H7 (cell line): ENCODE results near the gene KATNB1. TPM values are rescaled to one million over a fixed set of nuclear protein-coding genes. Genes with fewer than 3 reads are reported as not detected.
"Not testable (repeated sequence)": the region's sequence is repeated elsewhere in the genome, so short reads cannot be mapped to it uniquely, and the experiment has no call there.

ENCODE experiments used
- DNase-seq: peaks from one replicate; pipeline ENCODE4 v3.0.0; 2012
- H3K27me3 ChIP-seq: 2 replicates; pipeline ENCODE4 v1.6.0; 2011; ENCODE audit warnings: mild to moderate bottlenecking, low read length; ENCODE audit not compliant: control insufficient read depth, insufficient read depth
- H3K36me3 ChIP-seq: replicated peaks from 2 replicates; pipeline ENCODE4 v1.5.1; 2011; ENCODE audit warnings: low read length; ENCODE audit not compliant: control insufficient read depth, insufficient read depth
- H3K4me3 ChIP-seq: 2 replicates; pipeline ENCODE4 v1.5.1; 2011; ENCODE audit warnings: low read depth, mild to moderate bottlenecking, control low read depth, low read length, moderate library complexity; ENCODE audit not compliant: insufficient read depth
- total RNA-seq: library from RNA; depleted of rRNA; stranded (reverse); fragments of >200 nt; shearing (Covaris generic); gene quantifications from 2 replicates; pipeline ENCODE4 v1.2.3, GENCODE V29; 2014

The KATNB1 gene
- total RNA-seq, 1 experiment from 2014 or later, result 80.6 TPM

GRCh38 chr16:57741660-57742191, 6.2 kb downstream of the KATNB1 start:
- Histone ChIP-seq H3K36me3 (no peaks in the 10 kb centered on the region; the same call in none of the 2 replicates), H3K4me3 (no peak overlapping the region), H3K27me3 (no peaks in the 10 kb centered on the region)
- DNase-seq, result no peak

- DNase-seq, result no peak
- no peaks in the 10 kb centered on the region for H3K27me3 ChIP-seq
- no peaks in the 10 kb centered on the region; the same call in none of the 2 replicates for H3K36me3 ChIP-seq
- no peak overlapping the region for H3K4me3 ChIP-seq
These were observed 7.0 kb downstream of the KATNB1 start for GRCh38 chr16:57742543-57742942.

- Histone ChIP-seq H3K4me3 (no peak overlapping the region), H3K27me3 (no peaks in the 10 kb centered on the region), H3K36me3 (no peaks in the 10 kb centered on the region; the same call in none of the 2 replicates)
- DNase-seq, result no peak
These were observed 7.9 kb downstream of the KATNB1 start for GRCh38 chr16:57743458-57743857.

- Histone ChIP-seq H3K36me3 (no peaks in the 10 kb centered on the region; the same call in none of the 2 replicates), H3K4me3 (no peak overlapping the region), H3K27me3 (no peaks in the 10 kb centered on the region)
- DNase-seq, result no peak
These were observed 8.5 kb downstream of the KATNB1 start for GRCh38 chr16:57743886-57744641.

- peaks cover 2% of the 10 kb centered on the region for H3K36me3 ChIP-seq
These were observed 9.0 kb downstream of the KATNB1 start for GRCh38 chr16:57744642-57744903.

DNA sequence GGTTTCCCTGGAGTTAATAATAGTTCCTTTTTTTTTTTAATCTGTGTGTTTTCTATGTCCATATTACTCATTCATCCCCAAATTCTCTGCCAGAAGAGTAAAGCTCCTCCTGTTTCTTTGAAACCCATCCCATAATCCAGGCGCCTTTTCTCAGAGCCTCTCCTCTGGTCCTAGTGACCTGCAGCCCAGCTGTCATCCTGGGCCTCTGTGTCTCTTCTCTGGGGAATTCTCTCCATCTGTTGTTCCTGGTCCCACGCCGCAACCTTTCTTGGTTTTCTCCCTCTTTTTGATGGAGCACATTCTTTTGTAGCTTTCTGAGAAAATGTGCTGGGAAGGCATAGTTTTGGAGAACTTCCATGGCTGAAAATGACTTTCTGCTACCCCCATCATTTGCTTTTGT, 10.2 kb downstream of the KATNB1 start:
- no peak for DNase-seq
- Histone ChIP-seq H3K36me3 (peaks cover 2% of the 10 kb centered on the region), H3K4me3 (no peak overlapping the region), H3K27me3 (no peaks in the 10 kb centered on the region)

More at GRCh38 chr16:57744642-57744903, 9.0 kb downstream of the KATNB1 start:
- H3K27me3 ChIP-seq, result no peaks in the 10 kb centered on the region
- no peak overlapping the region for H3K4me3 ChIP-seq
- DNase-seq, result no peak

- H3K4me3 ChIP-seq, H3K27me3 ChIP-seq, H3K36me3 ChIP-seq, DNase-seq: not testable (repeated sequence)
These were observed 10.7 kb downstream of the KATNB1 start for GRCh38 chr16:57746316-57746715.

DNA sequence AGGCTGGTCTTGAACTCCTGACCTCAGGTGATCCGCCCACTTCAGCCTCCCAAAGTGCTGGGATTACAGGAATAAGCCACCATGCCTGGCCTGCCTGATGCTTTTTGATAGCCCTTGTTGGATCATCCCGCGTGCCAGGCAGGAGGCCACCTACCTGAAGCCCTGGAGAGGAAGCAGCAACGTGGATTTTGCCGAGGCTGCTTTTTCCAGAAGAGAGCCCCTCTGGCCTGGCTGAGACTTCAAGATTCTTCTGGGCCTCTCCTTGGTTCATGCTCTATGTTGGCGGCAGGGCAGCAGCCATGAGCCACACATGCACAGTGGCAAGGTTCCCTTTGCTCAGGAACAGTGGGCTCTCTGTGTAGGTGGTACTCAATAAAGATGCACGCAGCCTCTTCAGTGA, 11.5 kb downstream of the KATNB1 start:
- H3K4me3 ChIP-seq, result no peak overlapping the region

GRCh38 chr16:57747496-57747895, 11.9 kb downstream of the KATNB1 start:
- H3K36me3 ChIP-seq, result peaks cover 2% of the 10 kb centered on the region
- H3K27me3 ChIP-seq, result no peaks in the 10 kb centered on the region
- H3K4me3 ChIP-seq, result no peak overlapping the region
- DNase-seq, result no peak

More for the DNA sequence above, 11.5 kb downstream of the KATNB1 start:
- no peaks in the 10 kb centered on the region for H3K27me3 ChIP-seq
- H3K36me3 ChIP-seq, result peaks cover 2% of the 10 kb centered on the region
- DNase-seq, result no peak

- Histone ChIP-seq H3K36me3 (peaks cover 2% of the 10 kb centered on the region), H3K27me3 (no peaks in the 10 kb centered on the region), H3K4me3 (no peak overlapping the region)
- DNase-seq, result no peak
These were observed 12.4 kb downstream of the KATNB1 start for GRCh38 chr16:57747996-57748395.

- Histone ChIP-seq H3K27me3 (no peaks in the 10 kb centered on the region), H3K4me3 (no peak overlapping the region), H3K36me3 (peaks cover 2% of the 10 kb centered on the region)
- no peak for DNase-seq
These were observed 13.0 kb downstream of the KATNB1 start for GRCh38 chr16:57748596-57748995.

DNA sequence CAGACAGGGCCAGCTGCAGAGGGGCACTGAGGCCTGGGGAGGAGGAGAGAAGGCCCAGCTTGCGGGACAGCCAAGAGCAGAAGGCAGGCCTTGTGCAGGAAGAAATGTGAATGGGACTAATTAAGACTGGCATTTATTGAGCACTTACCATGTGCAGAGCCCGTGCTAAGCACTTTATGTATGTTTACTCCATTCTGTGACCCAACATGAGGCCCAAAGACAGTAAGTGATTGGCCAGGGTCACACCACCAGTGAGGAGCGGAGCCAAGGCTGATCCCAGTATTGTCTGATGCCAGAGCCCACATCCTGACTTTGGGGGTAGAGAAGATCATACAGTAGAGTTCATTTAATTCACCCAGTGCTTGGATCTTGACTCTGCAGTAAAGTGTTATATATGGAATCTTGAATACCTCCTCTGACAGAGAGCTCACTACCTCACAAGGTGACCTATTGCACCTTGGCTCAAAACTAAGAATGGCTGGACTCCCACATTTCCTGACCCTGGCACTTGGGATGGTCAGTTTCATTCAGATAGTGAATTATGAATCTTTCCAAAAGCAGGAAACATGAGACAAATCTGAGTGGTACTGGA, 13.6 kb downstream of the KATNB1 start:
- H3K27me3 ChIP-seq, result no peaks in the 10 kb centered on the region
- peaks cover 2% of the 10 kb centered on the region for H3K36me3 ChIP-seq
- no peak overlapping the region for H3K4me3 ChIP-seq
- DNase-seq, result no peak

DNA sequence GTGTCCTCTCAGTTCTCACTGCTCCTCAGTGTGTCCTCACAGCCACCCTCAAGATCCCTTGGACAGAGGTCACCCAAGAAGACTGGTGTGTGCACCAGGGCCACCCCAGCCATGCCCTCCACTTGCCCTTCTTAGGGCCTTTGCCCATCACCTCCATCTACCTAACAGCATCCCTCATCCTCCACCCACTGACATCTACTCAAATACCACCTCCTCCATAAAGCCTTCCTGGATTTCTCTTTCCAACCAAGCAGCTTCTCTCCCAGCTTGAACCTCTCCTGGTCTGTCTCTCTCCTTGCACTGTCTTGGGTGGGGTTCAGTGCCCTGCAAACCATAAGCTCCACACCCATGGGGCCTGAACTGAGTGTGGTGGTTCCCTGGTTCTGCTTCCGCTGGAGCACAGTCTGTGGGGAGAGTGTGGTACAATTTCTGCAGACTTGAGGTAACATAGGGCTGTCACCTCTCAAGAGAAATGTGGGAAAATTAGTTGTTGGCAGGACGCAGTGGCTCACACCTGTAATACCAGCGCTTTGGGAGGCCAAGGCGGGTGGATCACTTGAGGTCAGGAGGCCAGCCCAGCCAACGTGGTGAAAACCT, 14.4 kb downstream of the KATNB1 start:
- Histone ChIP-seq H3K4me3 (no peak overlapping the region), H3K27me3 (no peaks in the 10 kb centered on the region), H3K36me3 (peaks cover 2% of the 10 kb centered on the region)
- DNase-seq, result no peak

DNA sequence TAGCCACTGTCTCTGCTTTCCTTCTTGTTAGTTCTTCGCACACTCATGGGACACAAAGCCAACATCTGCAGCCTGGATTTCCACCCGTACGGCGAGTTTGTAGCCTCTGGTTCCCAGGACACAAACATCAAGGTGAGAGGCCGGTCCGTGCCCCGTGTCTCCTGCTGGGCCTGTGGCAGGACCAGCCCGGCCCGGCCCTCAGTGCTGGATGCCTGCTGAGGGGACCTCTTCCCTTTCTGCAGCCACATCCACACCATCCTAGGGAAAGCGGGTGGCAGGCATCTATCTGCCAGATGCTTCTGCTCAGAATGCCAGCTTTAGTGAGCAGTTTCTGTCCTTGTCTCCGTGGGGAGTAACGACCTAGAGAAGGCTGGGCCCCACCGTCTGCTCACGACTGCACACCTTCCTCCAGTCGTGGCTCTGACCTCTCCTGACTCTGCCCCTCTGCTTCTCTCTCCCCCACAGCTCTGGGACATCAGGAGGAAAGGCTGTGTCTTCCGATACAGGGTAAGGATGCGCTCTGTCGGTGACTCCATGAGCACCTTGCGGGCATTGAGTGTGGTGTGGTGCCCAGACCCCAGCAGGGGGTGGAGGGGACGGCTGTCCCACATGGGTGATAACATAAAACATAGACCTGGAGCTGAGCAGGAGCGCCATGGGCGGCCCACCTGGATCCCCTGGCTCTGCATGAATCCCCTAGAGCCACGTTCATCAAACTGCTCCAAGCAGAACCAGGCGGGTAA, 15.4 kb downstream of the KATNB1 start:
- H3K36me3 ChIP-seq, result peaks cover 5% of the 10 kb centered on the region
- no peaks in the 10 kb centered on the region for H3K27me3 ChIP-seq
- DNase-seq, result no peak
- H3K4me3 ChIP-seq, result no peak overlapping the region
